DND-41 (cell line): ENCODE measurements around the gene NGFR.

ENCODE experiments used
- ATAC-seq: fragments of 200-7000 bp; cut with Tn5 transposase; 3 replicates; pipeline ENCODE4 v1.9.1; 2021; ENCODE audit warnings: low read depth; ENCODE audit not compliant: insufficient read depth
- DNase-seq: peaks from one replicate; pipeline ENCODE4 v3.0.0-alpha.2; 2020
- H2AFZ ChIP-seq: 2 replicates; pipeline ENCODE4 v1.6.0; 2012; ENCODE audit warnings: low read depth, low read length
- H3K27ac ChIP-seq: 2 replicates; pipeline ENCODE4 v1.5.1; 2012; ENCODE audit warnings: low read length, inconsistent platforms
- H3K27me3 ChIP-seq: fragments of 200-600 bp; sonication (generic); 2 replicates; pipeline ENCODE4 v1.6.0; 2012; ENCODE audit warnings: low read length, mild to moderate bottlenecking, inconsistent platforms; ENCODE audit not compliant: insufficient read depth, poor library complexity
- H3K36me3 ChIP-seq: 2 replicates; pipeline ENCODE4 v1.5.1; 2012; ENCODE audit warnings: low read length, inconsistent platforms; ENCODE audit not compliant: insufficient read depth
- H3K4me1 ChIP-seq: 2 replicates; pipeline ENCODE4 v1.5.1; 2012; ENCODE audit warnings: mild to moderate bottlenecking, low read length; ENCODE audit not compliant: insufficient read depth
- H3K4me2 ChIP-seq: 2 replicates; pipeline ENCODE4 v1.6.0; 2012; ENCODE audit warnings: mild to moderate bottlenecking, moderate library complexity, low read length, inconsistent platforms; ENCODE audit not compliant: insufficient read depth
- H3K4me3 ChIP-seq, 2 experiments: fragments of 200-600 bp in 1 of 2; shearing (Covaris generic) in 1 of 2; 2 replicates each; pipeline ENCODE4 v1.5.1; 2012 to 2016; ENCODE audit warnings: inconsistent platforms in 2 of 2, low read length in 2 of 2, mild to moderate bottlenecking in 2 of 2, low read depth in 1 of 2, moderate library complexity in 1 of 2
- H3K79me2 ChIP-seq: 2 replicates; pipeline ENCODE4 v1.6.0; 2012; ENCODE audit warnings: low read length, inconsistent platforms; ENCODE audit not compliant: insufficient read depth
- H3K9ac ChIP-seq: 2 replicates; pipeline ENCODE4 v1.6.0; 2012; ENCODE audit warnings: low read depth, mild to moderate bottlenecking, inconsistent platforms, low read length, moderate library complexity
- H3K9me3 ChIP-seq: 2 replicates; pipeline ENCODE4 v1.5.1; 2012; ENCODE audit warnings: low read length, moderate library complexity, mild to moderate bottlenecking, inconsistent platforms; ENCODE audit not compliant: insufficient read depth, severe bottlenecking
- H4K20me1 ChIP-seq: 2 replicates; pipeline ENCODE4 v1.6.0; 2012; ENCODE audit warnings: low read length; ENCODE audit not compliant: insufficient read depth
- EZH2 ChIP-seq: IDR thresholded peaks from 3 replicates; pipeline ENCODE4 v1.6.1; 2012; ENCODE audit warnings: borderline replicate concordance, low read depth, mild to moderate bottlenecking, moderate library complexity, low read length, inconsistent platforms; ENCODE audit not compliant: severe bottlenecking
- TF ChIP-seq, protein P1 (sequence below): IDR thresholded peaks from 2 replicates; pipeline ENCODE4 v1.5.1; 2012; ENCODE audit warnings: borderline replicate concordance, low read length, moderate library complexity, mild to moderate bottlenecking; ENCODE audit not compliant: poor library complexity, severe bottlenecking; ENCODE audit errors: extremely low read depth

NGFR gene

DNA sequence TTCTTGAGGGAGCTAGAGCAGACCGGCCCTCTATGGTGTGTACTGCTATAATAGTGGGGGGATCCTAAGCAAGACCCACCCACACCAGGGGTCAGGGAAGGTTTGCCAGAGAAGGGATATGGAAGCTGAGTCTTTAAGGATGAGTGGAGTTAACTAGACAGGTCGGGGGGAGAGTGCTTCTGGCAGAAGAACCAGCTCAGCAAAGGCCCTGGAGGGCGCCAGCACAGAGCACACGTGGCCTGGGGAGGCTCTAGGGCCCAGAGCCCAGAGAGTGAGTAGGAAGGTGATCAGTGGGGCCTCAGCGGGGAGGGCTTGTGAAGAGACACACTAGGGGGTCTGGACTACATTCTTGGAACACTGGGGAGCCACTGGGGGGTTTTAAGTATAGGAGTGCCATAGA lies 21.1 kb downstream of the NGFR start:
- H3K4me1 ChIP-seq: no peaks in the 10 kb centered on the region
- H3K27ac ChIP-seq: no peak overlapping the region
- TF ChIP-seq, protein P1, sequence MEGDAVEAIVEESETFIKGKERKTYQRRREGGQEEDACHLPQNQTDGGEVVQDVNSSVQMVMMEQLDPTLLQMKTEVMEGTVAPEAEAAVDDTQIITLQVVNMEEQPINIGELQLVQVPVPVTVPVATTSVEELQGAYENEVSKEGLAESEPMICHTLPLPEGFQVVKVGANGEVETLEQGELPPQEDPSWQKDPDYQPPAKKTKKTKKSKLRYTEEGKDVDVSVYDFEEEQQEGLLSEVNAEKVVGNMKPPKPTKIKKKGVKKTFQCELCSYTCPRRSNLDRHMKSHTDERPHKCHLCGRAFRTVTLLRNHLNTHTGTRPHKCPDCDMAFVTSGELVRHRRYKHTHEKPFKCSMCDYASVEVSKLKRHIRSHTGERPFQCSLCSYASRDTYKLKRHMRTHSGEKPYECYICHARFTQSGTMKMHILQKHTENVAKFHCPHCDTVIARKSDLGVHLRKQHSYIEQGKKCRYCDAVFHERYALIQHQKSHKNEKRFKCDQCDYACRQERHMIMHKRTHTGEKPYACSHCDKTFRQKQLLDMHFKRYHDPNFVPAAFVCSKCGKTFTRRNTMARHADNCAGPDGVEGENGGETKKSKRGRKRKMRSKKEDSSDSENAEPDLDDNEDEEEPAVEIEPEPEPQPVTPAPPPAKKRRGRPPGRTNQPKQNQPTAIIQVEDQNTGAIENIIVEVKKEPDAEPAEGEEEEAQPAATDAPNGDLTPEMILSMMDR: no peak
- TF ChIP-seq EZH2: no peak
- no peak overlapping the region for H3K9ac ChIP-seq
- DNase-seq (no peak), ATAC-seq (no peak)
- no peaks in the 10 kb centered on the region for H3K36me3 ChIP-seq
- no peaks in the 10 kb centered on the region for H4K20me1 ChIP-seq
- no peaks in the 10 kb centered on the region for H3K9me3 ChIP-seq
- H3K27me3 ChIP-seq: peaks cover 10% of the 10 kb centered on the region
- H2AFZ ChIP-seq: no peak overlapping the region
- no peaks in the 10 kb centered on the region for H3K79me2 ChIP-seq
- no peak overlapping the region for H3K4me3 ChIP-seq
- H3K4me2 ChIP-seq: no peak overlapping the region

DNA sequence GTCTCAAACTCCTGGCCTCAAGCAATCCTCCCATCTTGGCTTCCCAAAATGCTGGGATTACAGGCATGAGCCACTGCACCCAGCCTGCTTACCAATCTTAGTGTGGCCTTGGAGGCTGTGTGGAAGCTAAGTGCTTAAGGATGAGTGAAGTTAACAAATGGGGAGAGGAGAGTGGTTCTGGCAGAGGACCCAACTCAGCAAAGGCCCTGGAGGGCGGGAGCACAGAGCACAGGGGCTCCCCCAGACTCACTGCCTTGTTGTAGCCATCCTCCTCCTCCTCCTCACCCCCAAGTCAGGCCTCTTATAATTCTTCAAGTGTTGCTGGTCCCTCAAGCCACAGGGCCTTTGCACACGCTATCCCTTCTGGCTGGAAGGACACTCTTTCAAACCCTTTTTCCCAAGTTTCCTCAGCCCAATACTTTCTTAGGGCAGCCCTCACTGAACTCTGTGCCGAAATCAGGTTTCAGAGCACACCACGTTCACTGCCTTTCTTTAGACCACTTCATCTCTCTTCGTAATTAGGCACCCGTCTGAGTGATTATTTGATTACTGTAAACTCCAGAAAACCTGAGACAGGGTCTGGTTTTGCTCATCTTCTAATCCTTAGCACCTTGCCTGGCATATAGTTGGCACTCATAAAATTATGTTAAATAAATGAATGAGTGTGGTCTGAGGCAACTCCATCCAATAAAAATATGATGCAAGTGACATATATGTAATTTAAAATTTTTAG lies 23.4 kb downstream of the NGFR start:
- Histone ChIP-seq H3K27me3 (peaks cover 16% of the 10 kb centered on the region), H3K4me2 (no peak overlapping the region), H3K79me2 (no peaks in the 10 kb centered on the region), H3K4me3 (no peak overlapping the region), H2AFZ (no peak overlapping the region), H3K4me1 (no peaks in the 10 kb centered on the region), H3K9ac (no peak overlapping the region), H3K27ac (no peak overlapping the region), H3K9me3 (no peaks in the 10 kb centered on the region), H4K20me1 (no peaks in the 10 kb centered on the region), H3K36me3 (no peaks in the 10 kb centered on the region)
- DNase-seq (no peak), ATAC-seq (no peak)
- TF ChIP-seq EZH2: no peak
- TF ChIP-seq, protein P1: no peak

DNA sequence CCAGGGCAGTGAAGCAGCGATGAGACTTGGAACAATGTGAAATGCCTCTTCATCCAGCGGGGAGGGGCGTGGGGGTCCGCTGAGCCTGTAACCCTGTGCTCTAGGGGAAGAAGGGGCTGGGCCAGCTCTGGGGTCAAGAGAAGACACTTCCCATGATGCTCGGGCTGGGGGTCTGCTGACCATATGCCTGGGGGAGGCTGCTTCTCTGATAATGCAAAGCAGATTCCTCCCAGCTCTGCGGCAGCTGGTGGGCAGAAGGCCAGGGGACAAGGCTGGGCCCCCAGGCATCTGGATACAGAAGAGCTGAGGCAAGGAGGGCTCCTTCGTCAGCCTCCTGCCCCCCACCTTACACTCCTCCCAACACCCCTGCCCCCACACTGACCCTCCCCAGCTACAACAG lies 24.7 kb downstream of the NGFR start:
- Histone ChIP-seq H3K4me3 (no peak overlapping the region), H3K4me1 (no peaks in the 10 kb centered on the region), H3K9ac (no peak overlapping the region), H3K79me2 (no peaks in the 10 kb centered on the region), H2AFZ (no peak overlapping the region), H4K20me1 (no peaks in the 10 kb centered on the region), H3K27me3 (peaks cover 16% of the 10 kb centered on the region), H3K36me3 (no peaks in the 10 kb centered on the region), H3K9me3 (no peaks in the 10 kb centered on the region), H3K4me2 (no peak overlapping the region), H3K27ac (no peak overlapping the region)
- ATAC-seq: no peak
- DNase-seq: no peak
- TF ChIP-seq EZH2: no peak
- TF ChIP-seq, protein P1: no peak
